ENCODE measurements around the gene SPATA21.

DNA sequence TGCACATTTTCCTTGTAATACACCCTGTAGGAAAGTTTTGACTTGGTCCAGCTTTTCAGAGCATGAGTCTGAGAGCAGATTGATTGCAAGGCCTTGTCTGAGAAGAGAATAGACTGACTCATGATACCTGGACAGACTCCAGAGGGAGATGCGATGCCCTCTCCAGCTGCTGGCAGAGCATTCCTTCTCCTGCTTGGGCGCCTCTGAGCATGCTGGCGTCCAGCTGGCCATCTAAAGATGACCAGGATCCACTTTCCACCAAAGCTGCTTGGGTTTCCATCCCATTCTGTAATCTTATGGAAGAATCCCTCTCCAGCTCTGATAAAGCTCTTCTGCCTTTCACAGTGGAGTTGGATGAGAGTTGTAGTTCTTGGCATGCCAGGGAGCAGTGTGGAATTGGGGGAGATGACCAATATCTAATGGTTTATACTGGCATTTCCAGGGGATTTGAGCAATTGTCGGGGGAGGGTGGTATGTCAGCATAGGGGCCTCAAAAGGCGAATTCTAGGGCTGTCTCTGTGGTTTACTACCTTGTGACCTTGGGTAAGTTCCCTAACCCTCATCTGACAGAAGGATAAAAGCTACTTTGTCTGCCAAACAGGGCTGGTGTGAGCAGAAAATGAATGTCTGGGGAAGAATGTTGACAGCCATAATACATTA is 50.6 kb downstream of the SPATA21 start:
- TF ChIP-seq POLR2A (IDR thresholded peaks at IDR 0.05; ENCODE audit: low read depth, low read length), result no peak
- no peak for TF ChIP-seq TAF1 (IDR thresholded peaks at IDR 0.05; ENCODE audit: borderline replicate concordance, low read depth, low read length)
